ENCODE measurements around the gene CDH15.

DNA sequence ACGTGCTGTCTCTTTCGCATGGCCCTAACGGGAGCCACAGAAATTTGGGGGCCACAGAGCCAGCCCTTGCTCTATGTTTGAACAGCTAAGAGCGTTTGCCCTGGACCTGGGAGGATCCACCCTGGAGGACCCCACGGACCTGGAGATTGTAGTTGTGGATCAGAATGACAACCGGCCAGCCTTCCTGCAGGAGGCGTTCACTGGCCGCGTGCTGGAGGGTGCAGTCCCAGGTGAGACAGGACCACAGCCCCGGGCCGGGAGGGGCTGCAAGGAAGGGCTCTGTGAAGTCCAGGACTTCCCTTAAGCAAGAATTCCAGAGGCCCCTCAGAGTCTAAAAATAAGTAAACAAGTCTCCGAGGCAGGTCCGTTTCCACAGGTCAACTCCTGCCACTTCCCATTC lies 11.9 kb downstream of the CDH15 start:
- TF ChIP-seq, protein P1, sequence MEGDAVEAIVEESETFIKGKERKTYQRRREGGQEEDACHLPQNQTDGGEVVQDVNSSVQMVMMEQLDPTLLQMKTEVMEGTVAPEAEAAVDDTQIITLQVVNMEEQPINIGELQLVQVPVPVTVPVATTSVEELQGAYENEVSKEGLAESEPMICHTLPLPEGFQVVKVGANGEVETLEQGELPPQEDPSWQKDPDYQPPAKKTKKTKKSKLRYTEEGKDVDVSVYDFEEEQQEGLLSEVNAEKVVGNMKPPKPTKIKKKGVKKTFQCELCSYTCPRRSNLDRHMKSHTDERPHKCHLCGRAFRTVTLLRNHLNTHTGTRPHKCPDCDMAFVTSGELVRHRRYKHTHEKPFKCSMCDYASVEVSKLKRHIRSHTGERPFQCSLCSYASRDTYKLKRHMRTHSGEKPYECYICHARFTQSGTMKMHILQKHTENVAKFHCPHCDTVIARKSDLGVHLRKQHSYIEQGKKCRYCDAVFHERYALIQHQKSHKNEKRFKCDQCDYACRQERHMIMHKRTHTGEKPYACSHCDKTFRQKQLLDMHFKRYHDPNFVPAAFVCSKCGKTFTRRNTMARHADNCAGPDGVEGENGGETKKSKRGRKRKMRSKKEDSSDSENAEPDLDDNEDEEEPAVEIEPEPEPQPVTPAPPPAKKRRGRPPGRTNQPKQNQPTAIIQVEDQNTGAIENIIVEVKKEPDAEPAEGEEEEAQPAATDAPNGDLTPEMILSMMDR (IDR thresholded peaks at IDR 0.05), result no peak
- TF ChIP-seq POLR2A (IDR thresholded peaks at IDR 0.05), result no peak

Data from thyroid gland (tissue), 4 donors.